T-helper 1 cell treated with Interleukin-12 subunit alpha and Interleukin-12 subunit beta and Interleukin-4 antibody, amounts not matched to agents 30 μg/mL and 1 μg/mL, for 36 hours (primary cell): ENCODE measurements around the gene LRRN3.
"Not testable (repeated sequence)": the region's sequence is repeated elsewhere in the genome, so short reads cannot be mapped to it uniquely, and the experiment has no call there.

Source experiments
- H3K27ac Mint-ChIP-seq: one replicate; pipeline ENCODE4 v1.8.0; 2021; ENCODE audit warnings: mild to moderate bottlenecking, mixed read lengths
- H3K27me3 Mint-ChIP-seq: one replicate; pipeline ENCODE4 v1.8.0; 2021; ENCODE audit warnings: low read depth, mixed read lengths
- H3K36me3 Mint-ChIP-seq: one replicate; pipeline ENCODE4 v1.8.0; 2021; ENCODE audit warnings: low read depth, mixed read lengths
- H3K4me1 Mint-ChIP-seq: one replicate; pipeline ENCODE4 v1.8.0; 2021; ENCODE audit warnings: low read depth, mixed read lengths
- H3K4me3 Mint-ChIP-seq: one replicate; pipeline ENCODE4 v1.8.0; 2021; ENCODE audit warnings: mild to moderate bottlenecking, moderate library complexity, mixed read lengths
- H3K9me3 Mint-ChIP-seq: one replicate; pipeline ENCODE4 v1.8.0; 2021; ENCODE audit warnings: mixed read lengths

The LRRN3 gene

DNA sequence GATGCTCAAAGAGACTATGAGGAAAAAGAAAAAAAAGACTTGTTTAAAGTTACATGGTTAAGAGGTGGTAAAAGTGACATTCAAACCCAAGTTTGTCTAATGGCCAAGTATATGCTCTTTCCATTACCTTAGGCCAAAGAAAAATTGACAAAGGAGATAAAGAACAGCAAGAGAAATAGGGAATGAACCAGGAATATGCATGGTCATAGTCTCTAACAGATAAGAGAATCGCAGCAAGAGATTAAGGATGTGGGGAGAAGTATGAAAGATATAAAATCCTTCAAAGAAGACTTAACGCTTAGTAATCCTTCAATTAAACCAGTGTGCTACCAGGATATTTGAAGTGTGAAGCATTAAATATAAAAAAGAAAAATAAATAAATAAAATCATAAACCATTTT, 23.2 kb upstream of the LRRN3 start:
- Mint-ChIP-seq H3K9me3 (peaks cover 26% of the 10 kb centered on the region), H3K36me3 (peaks cover 13% of the 10 kb centered on the region), H3K4me1 (peaks cover 6% of the 10 kb centered on the region), H3K4me3 (no peak overlapping the region), H3K27ac (no peak overlapping the region), H3K27me3 (no peaks in the 10 kb centered on the region)

DNA sequence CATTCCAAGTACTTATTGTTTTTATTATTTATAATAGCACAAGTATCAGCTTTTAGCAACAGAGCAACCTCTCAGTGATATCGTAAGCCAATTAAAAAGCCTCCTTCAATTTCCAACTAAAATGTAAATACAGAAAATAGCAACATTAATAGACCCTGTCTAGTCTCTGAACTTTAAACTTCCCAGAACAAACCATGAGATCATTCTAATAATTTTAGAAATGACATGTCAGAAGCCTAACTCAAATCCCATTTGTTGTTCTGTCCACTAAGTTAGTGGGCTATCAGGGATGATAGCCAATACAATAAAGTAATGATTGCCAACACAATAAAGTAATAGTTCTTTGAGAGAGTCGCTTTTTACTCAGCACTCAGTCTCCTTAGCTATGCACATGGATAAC, 22.3 kb upstream of the LRRN3 start:
- no peak overlapping the region for H3K27ac Mint-ChIP-seq
- H3K4me1 Mint-ChIP-seq: peaks cover 11% of the 10 kb centered on the region
- H3K36me3 Mint-ChIP-seq: peaks cover 9% of the 10 kb centered on the region
- H3K27me3 Mint-ChIP-seq: no peaks in the 10 kb centered on the region
- H3K9me3 Mint-ChIP-seq: peaks cover 16% of the 10 kb centered on the region
- H3K4me3 Mint-ChIP-seq: no peak overlapping the region

DNA sequence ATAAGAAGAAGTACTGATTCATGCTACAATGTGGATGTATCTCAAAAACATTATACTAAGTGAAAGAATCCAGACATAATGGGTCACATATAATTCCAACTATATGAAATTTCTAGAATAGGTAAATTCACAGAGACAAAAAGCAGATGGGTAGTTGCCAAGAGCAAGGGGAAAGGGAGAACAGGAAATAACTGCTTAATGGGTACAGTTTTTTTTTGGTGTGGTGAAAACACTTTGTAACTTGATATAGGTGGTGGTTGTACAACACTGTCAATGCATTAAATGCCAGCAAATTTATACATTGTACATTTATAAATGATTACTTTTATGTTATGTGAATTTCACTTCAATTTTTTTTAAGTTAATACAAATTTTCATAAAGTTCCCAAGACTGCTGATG, 19.4 kb upstream of the LRRN3 start:
- peaks cover 14% of the 10 kb centered on the region for H3K36me3 Mint-ChIP-seq
- H3K9me3 Mint-ChIP-seq: no peaks in the 10 kb centered on the region
- H3K27me3 Mint-ChIP-seq: no peaks in the 10 kb centered on the region
- H3K4me1 Mint-ChIP-seq: peaks cover 35% of the 10 kb centered on the region
- H3K27ac Mint-ChIP-seq: no peak overlapping the region
- no peak overlapping the region for H3K4me3 Mint-ChIP-seq

DNA sequence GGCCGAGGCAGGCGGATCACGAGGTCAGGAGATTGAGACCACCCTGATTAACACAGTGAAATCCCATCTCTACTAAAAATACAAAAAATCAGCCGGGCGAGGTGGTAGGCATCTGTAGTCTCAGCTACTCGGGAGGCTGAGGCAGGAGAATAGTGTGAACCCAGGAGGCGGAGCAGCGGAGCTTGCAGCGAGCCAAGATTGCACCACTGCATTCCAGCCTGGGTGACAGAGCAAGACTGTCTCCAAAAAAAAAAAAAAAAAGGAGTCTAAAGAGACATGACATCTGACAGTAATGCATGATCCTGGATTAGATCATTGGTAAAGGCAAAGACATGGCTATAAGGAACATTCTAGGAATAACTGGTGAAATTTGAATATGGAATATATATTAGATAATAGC, 18.3 kb upstream of the LRRN3 start:
- not testable (repeated sequence) for H3K9me3 Mint-ChIP-seq, H3K27ac Mint-ChIP-seq, H3K27me3 Mint-ChIP-seq, H3K4me3 Mint-ChIP-seq
- H3K4me1 Mint-ChIP-seq: peaks cover 46% of the 10 kb centered on the region
- H3K36me3 Mint-ChIP-seq: peaks cover 14% of the 10 kb centered on the region

DNA sequence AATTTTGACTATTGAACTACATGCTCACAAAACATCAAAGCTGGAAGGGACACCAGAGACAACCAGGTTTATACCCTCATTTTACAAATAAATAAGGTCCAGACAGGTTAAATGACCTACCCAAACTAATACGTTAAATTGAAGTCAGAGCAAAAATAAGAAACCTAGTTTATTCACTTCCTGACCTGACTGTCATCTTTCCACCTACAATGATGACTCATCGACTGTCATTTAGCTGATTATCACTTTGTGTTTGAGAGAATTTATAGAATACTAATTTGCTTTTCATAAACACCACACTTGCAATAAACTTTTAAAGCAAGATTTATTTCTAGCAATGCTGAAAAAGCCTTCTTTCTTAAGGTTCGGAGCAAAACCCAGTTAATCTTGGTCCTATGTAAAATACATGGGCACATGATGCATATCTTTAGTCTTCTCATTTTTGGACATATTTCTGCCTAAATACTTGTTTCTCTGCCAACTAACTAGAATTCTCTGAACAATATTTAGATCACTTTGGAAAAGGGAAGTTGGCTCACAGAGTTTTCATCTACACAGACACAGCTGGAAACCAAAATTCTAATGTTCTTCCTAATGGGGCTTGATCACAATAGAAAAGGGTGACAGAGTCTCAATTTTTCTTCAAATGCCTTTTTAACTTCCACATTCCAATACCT, 16.7 kb upstream of the LRRN3 start:
- H3K4me3 Mint-ChIP-seq: peak overlapping the region; percentile 28
- peak overlapping the region; percentile 62 for H3K27ac Mint-ChIP-seq
- peaks cover 48% of the 10 kb centered on the region for H3K4me1 Mint-ChIP-seq
- H3K36me3 Mint-ChIP-seq: peaks cover 14% of the 10 kb centered on the region
- no peaks in the 10 kb centered on the region for H3K9me3 Mint-ChIP-seq
- no peaks in the 10 kb centered on the region for H3K27me3 Mint-ChIP-seq

DNA sequence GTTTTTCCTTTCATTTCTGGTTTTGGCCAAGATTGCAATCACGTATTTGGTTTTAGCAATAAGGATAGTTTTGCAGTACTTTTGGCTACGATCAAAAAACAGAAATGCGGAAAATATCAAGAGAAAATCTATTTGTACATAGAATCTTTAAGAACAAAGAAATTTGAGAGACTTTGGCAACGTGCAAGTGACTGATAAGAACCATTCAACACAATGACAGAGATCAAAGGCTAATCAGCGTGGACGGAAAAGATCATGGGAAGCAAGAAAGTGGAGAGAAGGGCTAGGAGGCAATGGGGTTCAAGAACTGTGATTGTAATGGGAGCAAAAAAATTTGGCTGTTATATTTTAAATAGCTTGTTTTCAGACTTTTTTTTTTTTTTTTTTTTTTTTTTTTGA, 16.2 kb upstream of the LRRN3 start:
- Mint-ChIP-seq H3K4me1 (peaks cover 47% of the 10 kb centered on the region), H3K27ac (peak overlapping the region; percentile 62), H3K36me3 (peaks cover 14% of the 10 kb centered on the region), H3K9me3 (no peaks in the 10 kb centered on the region), H3K27me3 (no peaks in the 10 kb centered on the region), H3K4me3 (no peak overlapping the region)

DNA sequence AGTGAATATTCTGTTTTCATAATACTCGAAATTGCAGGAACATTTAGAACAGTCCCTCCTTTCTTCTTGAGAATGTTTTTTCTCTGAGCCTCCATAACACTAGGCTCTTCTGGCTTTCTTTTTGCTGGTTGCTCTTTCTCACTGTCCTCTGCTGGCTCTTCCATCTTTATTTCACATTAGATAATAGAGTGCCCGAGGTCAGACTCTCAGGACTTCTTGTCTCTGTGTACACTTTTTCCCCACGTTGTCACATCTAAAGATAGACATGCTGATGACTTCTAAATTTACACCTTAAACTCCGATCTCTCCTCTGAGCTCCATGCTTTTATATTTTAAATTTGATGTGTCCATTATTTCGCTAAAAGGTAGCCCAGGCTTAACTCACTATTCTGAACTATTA, 15.4 kb upstream of the LRRN3 start:
- no peaks in the 10 kb centered on the region for H3K9me3 Mint-ChIP-seq
- H3K4me3 Mint-ChIP-seq: peak overlapping the region; percentile 43
- peaks cover 14% of the 10 kb centered on the region for H3K36me3 Mint-ChIP-seq
- no peaks in the 10 kb centered on the region for H3K27me3 Mint-ChIP-seq
- peak overlapping the region; percentile 74 for H3K27ac Mint-ChIP-seq
- H3K4me1 Mint-ChIP-seq: peaks cover 48% of the 10 kb centered on the region

DNA sequence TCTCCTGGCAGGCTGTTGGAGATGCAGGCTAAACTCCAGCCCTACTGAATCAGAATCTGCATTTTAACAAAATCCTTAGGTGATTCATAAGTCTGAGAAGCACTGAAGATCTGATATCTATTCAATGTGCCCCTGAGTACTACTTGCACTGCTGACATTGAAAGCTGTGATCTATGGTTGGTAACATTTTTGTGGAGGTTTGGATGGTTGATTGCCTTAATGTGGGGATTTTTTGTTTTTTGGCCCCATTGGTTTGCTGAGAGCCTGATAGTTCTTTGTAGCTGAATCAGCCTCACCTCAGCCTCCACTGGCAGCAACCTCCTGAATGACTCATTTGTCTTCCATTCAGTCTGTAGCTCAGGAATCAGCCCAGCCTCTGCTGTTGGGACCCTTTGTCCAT, 14.7 kb upstream of the LRRN3 start:
- no peaks in the 10 kb centered on the region for H3K9me3 Mint-ChIP-seq
- peaks cover 14% of the 10 kb centered on the region for H3K36me3 Mint-ChIP-seq
- peak overlapping the region; percentile 74 for H3K27ac Mint-ChIP-seq
- peak overlapping the region; percentile 43 for H3K4me3 Mint-ChIP-seq
- no peaks in the 10 kb centered on the region for H3K27me3 Mint-ChIP-seq
- peaks cover 52% of the 10 kb centered on the region for H3K4me1 Mint-ChIP-seq

DNA sequence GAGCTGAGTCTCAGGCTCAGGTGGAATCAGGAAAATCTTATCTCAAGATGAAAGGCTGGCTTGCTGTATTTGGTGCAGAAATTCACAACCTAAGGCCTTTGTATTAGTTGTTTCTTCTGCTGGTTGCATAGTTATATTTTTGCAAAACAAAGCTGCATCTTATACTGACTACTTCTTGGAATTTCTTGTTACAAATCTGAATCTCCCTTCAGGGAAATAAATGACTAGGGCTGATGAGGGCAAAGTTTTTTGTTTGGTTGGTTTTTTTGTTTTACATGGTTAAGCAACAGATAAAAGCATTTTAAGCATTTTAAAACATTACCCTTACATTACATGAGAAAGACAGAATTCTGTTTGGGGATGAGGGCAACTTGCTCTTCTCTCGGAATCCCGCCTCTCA, 13.9 kb upstream of the LRRN3 start:
- H3K4me1 Mint-ChIP-seq: peaks cover 58% of the 10 kb centered on the region
- no peak overlapping the region for H3K4me3 Mint-ChIP-seq
- peaks cover 14% of the 10 kb centered on the region for H3K36me3 Mint-ChIP-seq
- H3K27me3 Mint-ChIP-seq: no peaks in the 10 kb centered on the region
- no peaks in the 10 kb centered on the region for H3K9me3 Mint-ChIP-seq
- H3K27ac Mint-ChIP-seq: peak overlapping the region; percentile 74

DNA sequence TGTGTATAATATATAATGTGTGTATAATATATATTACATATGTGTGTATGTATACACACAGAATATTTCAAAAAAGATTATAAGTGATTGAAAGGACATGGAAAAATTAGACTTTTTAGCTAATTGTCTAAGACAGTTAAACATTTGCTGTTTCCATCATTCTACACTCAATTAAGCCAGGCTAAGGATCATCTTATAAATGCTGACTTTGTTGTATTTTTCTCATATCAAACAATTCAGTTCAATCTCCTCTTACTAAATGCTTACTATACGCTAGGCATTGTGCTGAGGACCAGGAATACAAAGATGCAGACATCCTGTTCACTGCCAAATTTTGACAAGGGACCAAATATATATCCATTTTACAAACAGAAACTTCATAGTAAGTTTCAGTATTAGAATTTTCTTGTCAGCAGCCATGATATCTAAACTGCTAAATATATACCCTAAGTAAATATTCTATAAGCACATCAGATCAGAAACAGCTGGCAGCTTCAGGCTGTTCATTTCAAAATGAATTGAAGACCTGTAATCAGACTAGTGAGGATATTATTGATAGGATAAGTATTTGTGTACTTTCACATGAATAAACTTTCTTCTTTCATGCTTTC, 10.3 kb upstream of the LRRN3 start:
- Mint-ChIP-seq H3K4me3 (no peak overlapping the region), H3K9me3 (peaks cover 5% of the 10 kb centered on the region), H3K36me3 (peaks cover 14% of the 10 kb centered on the region), H3K27ac (peak overlapping the region; percentile 56), H3K4me1 (peaks cover 66% of the 10 kb centered on the region), H3K27me3 (no peaks in the 10 kb centered on the region)

DNA sequence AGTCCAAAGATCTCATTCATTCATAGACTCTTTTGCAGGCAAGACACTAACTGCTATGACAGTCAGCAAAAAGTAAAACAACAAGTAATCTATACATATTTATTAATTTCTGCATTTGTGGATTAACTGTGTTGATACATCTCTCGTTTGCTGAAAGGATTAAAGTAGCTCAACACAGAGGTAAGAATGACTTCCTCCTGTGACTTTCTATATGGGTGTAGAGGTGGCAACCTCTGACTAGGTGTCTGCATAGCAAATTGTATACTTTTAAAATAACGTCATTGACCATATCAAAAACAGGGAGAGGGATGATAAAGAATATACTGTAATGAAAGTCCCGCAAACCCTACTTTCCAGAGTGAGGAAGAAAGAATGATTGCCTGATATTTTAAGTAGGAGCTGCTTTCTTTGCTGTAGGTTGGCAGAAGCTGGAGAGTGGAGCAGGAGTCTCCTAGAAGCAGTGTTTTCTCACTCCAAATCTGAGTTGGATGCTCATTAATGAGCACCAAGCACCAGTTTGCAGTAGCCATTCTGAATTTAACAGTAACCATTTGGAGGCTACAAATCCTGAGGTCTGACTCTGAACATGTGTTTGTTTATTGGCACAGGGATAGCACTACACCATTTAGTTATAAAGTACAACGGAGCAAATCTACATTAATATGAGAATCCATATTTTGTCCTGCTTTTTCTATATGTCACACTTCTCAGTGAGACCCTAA, 9.2 kb upstream of the LRRN3 start:
- Mint-ChIP-seq H3K27ac (peak overlapping the region; percentile 85), H3K4me1 (peaks cover 58% of the 10 kb centered on the region), H3K36me3 (peaks cover 10% of the 10 kb centered on the region), H3K27me3 (no peaks in the 10 kb centered on the region), H3K4me3 (peak overlapping the region; percentile 41), H3K9me3 (peaks cover 5% of the 10 kb centered on the region)

DNA sequence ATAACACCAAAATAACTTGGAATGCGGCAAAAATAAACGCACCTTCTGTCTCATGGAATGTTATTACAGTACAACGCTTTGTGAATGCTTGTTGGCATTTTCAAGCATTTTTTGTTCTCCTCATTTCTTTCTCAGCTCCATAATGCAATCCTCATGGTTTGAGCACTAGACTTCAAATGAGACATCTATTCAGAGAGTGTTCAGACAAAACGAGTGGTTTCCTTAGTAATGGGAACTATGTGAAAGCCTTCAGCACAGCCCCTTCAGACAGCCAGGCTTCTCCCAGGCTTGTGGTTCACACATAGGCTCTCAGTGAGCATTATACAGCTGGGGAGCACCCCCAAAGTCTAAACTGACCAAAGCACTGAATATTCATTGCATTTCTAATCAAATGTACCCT, 8.6 kb upstream of the LRRN3 start:
- Mint-ChIP-seq H3K9me3 (peaks cover 5% of the 10 kb centered on the region), H3K27me3 (no peaks in the 10 kb centered on the region), H3K27ac (peak overlapping the region; percentile 85), H3K4me1 (peaks cover 52% of the 10 kb centered on the region), H3K4me3 (peak overlapping the region; percentile 30), H3K36me3 (peaks cover 10% of the 10 kb centered on the region)

DNA sequence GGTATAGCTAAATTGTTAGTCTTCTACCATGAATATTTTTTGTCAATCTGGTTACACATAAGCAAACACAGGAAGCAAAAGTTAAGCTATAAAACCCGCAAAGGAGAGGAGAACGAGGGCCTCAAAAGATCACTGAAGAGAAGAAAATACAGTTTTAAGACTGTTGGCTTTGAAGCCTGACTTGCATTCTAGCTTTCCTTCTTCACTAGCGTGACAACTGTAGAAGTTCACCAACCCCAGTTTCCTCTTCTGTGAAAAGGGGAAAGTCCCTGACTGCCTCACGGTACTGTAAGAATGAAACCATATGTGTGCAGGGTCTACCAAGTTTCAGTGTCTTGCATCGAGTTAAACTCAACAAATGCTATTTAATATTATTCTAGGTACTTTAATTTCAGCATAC, 7.5 kb upstream of the LRRN3 start:
- Mint-ChIP-seq H3K27ac (peak overlapping the region; percentile 85), H3K4me1 (peaks cover 56% of the 10 kb centered on the region), H3K4me3 (peak overlapping the region; percentile 60), H3K9me3 (peaks cover 5% of the 10 kb centered on the region), H3K27me3 (no peaks in the 10 kb centered on the region), H3K36me3 (peaks cover 10% of the 10 kb centered on the region)

DNA sequence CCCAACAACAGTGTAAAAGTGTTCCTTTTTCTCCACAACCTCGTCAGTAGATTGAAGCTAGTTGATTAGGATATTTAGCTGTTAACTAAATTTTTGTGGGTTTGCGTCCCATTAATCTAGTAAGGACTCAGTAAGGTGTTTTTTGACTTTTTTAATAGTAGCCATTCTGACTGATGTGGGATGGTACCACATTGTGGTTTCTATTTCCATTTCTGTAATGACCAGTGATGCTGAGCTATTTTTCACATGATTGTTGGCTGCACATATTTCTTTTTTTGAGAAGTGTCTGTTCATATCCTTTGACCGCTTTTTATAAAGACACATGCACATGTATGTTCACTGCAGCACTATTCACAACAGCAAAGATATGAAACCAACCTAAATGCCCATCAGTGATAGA, 5.6 kb upstream of the LRRN3 start:
- H3K36me3 Mint-ChIP-seq: peaks cover 10% of the 10 kb centered on the region
- no peak overlapping the region for H3K27ac Mint-ChIP-seq

DNA sequence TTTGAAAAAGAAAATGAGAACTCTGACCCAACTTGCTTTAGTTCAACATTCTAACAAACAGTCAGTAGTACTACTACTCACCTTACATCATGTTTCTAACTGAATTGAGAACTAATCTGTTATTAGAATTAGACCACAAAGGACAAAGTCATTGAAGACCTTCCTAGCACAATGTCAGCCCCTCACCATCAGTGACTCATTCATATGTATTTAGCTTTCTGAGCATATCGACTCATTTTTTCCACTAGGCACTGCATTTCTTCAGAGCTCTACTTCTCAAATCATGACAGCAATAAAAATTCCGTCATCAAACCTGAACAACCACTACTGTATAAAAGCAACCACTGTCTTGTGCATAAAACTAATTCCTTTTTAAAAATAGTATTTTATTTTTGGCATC, 4.4 kb upstream of the LRRN3 start:
- H3K4me1 Mint-ChIP-seq: peaks cover 59% of the 10 kb centered on the region
- H3K9me3 Mint-ChIP-seq: peaks cover 5% of the 10 kb centered on the region
- no peaks in the 10 kb centered on the region for H3K27me3 Mint-ChIP-seq
- H3K27ac Mint-ChIP-seq: peak overlapping the region; percentile 73
- no peak overlapping the region for H3K4me3 Mint-ChIP-seq
- H3K36me3 Mint-ChIP-seq: peaks cover 14% of the 10 kb centered on the region

More for the DNA sequence above, 5.6 kb upstream of the LRRN3 start:
- Mint-ChIP-seq H3K4me1 (peaks cover 59% of the 10 kb centered on the region), H3K4me3 (no peak overlapping the region), H3K27me3 (no peaks in the 10 kb centered on the region), H3K9me3 (peaks cover 5% of the 10 kb centered on the region)
